GM18526 (cell line): ENCODE measurements around the gene FEZF2.

Source experiments
- POLR2A ChIP-seq: IDR thresholded peaks from 3 replicates; pipeline ENCODE4 v1.6.1; 2011; ENCODE audit not compliant: insufficient read length; ENCODE audit errors: extremely low read depth

The FEZF2 gene

GRCh38 chr3:62373215-62373614 is at the start of gene FEZF2:
FEZF2 (minus strand) TSS chr3:62373550; CDS start chr3:62372868, 682 bp downstream.
- TF ChIP-seq POLR2A, result no peak

- no peak for TF ChIP-seq POLR2A
Observed at GRCh38 chr3:62421207-62421606, 47.9 kb upstream of the FEZF2 start.

GRCh38 chr3:62416144-62416543 is 42.8 kb upstream of the FEZF2 start:
- TF ChIP-seq POLR2A, result no peak

DNA sequence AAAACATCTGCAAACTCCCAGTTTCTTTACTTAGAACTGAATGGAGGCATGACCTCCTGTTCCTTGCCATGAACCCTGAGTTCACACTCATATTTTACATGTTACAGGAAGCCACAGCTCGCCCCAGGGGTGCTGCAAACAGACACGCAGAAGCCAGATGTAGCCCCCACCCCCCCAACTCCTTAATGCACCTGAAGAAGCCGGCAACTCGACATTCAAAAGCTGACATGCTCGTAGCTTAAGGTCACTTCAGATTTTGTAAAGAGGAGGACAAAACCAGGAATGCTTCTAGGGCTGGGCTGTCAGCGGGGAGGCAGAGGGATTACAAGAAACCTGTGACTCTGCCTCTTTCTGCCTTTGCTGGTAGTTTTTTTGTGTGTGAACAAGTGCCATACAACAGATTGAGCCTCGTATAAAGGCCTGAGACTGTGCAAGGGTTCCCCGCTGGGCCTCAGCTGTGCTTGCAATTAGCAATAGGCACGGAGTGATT is 42.0 kb upstream of the FEZF2 start:
- no peak for TF ChIP-seq POLR2A

- no peak for TF ChIP-seq POLR2A
Observed at GRCh38 chr3:62414786-62415185, 41.4 kb upstream of the FEZF2 start.

GRCh38 chr3:62413687-62414086 is 40.3 kb upstream of the FEZF2 start:
- no peak for TF ChIP-seq POLR2A

DNA sequence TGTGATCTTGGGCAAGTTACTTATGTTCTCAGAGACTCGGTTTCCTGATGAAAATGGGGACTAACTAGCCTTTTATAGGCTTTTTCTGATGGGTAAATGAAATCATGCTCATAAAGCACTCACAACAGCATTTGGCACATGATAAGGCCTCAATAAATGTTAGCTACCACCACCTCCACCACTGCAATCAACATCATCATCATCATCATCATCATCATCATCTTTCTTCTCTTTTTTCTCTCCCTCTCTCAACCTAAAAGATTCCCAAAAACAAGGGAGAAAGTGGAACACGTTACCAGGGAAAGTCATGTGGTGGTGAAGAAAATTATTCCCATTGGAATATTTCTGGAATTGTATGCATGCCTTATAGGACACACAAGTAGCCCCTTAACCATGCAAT is 33.6 kb upstream of the FEZF2 start:
- no peak for TF ChIP-seq POLR2A

GRCh38 chr3:62405566-62405965 is 32.2 kb upstream of the FEZF2 start:
- TF ChIP-seq POLR2A, result no peak

GRCh38 chr3:62405135-62405534 is 31.8 kb upstream of the FEZF2 start:
- no peak for TF ChIP-seq POLR2A

GRCh38 chr3:62404321-62404720 is 31.0 kb upstream of the FEZF2 start:
- no peak for TF ChIP-seq POLR2A

DNA sequence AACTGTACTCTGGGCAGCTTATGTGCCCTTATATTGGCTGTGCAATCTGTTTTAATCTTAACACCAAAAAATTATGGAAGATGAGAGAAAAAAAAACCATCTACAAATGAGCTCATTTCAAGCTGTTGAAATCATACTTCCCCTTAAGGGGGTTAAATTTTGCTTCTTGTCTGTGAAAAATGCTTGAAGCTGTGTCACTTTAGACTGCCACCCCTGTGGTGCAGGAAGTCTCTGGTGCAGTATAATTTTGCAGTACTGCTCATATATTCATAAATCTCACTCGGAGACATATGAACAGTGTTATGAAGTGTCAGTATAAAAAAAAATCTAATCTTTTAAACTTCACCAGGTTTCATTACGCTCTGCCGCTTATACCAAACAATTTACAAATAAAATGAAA is 30.4 kb upstream of the FEZF2 start:
- TF ChIP-seq POLR2A, result no peak

DNA sequence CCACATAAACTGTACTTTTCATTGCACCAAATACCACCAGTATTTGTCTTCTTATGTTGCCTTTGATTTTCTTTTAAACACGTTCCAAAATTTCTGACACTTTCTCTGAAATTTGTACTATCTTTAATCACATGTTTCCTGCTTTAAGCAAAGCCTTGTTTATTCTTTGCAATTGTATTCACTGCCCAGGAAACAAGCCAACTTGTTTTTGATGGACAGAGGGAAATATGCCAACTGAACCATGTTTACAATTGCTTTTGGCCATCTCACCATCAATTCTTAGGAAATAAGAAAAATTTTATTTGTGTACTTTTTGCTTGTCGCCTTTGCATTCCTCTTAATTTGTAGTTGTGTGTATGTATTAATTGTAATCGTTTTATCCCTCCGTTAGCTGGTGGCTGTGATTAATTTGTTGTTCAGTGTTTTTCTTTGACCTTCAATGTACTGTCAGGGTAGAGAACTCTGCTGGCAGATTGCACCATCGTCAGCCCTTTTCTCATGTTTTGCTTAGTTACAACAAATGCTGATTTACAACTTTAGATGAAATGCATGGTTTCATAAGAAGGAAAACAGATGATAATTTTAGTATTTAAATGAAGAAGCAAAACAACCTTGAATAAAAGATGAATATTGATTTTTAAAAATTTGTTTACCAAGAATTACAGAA is 19.4 kb upstream of the FEZF2 start:
- TF ChIP-seq POLR2A, result no peak

DNA sequence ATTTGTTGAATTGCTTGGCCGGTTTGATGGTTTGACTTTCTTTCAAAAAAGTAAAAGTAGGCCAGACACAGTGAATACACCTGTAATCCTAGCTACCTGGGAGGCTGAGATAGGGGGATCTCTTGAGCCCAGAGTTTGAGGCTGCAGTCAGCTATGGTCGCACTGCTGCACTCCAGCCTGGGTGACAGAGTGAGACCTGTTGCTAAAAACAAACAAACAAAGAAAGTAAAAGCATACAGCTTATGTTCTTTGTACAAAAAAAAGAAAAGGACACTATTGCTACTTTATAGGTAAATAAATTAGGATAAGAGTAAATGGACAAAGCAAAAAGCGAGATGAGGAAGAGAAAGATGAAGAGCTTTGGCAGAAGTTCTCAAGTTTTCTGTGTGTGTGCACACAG is 13.9 kb upstream of the FEZF2 start:
- no peak for TF ChIP-seq POLR2A

DNA sequence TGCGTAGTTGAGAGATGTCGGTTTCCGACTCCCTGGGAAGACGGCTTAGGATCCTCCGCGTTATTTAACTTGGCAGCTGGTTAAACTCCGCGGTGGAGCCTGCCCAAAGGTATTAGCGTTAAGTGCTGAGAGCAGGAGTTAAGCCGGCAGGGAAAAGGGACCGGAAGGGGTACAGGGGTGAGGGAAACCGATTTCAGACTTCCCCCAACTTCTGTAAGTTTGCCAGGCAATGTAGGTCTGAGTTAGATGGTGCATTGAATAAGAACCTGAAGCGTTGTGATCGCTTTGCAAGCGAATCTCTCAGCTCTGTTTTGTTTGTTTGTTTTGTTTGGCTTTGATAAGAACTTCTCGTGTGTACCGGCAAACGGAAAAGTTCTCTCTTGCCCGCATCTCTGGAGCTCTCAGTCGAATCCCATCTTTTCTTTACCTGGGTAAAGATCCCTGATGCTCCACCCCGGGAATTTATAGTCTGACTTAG is 6.0 kb upstream of the FEZF2 start:
- TF ChIP-seq POLR2A, result no peak

DNA sequence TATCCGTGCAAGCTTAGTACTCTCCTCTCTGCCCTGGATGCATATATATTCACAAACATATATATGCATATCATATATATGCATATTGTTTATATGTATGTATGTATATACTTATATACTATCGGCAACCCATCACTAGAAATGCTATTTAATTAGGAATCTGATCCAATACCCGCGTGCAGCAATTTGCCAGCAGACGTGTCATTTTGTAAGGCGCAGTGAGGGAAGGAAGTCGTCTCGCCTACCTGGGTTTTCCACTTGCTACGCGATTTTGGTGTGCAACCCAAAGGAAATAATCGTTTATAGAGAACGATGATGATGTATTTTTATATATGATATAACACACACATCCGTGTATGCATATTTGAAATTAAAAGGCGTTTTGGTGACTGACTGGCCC is 5.6 kb upstream of the FEZF2 start:
- no peak for TF ChIP-seq POLR2A

GRCh38 chr3:62378311-62378789 is 5.0 kb upstream of the FEZF2 start:
- TF ChIP-seq POLR2A, result no peak
